NB4 (cell line): ENCODE measurements around the gene KAT8.

Source experiments
- MYC ChIP-seq: IDR thresholded peaks from 2 replicates; pipeline ENCODE4 v1.6.1; 2011; ENCODE audit warnings: low read depth, low read length
- POLR2A ChIP-seq: IDR thresholded peaks from 2 replicates; pipeline ENCODE4 v1.6.1; 2011; ENCODE audit warnings: mild to moderate bottlenecking; ENCODE audit not compliant: insufficient read length; ENCODE audit errors: extremely low read depth
- TF ChIP-seq, protein P1 (sequence below): IDR thresholded peaks from one replicate; pipeline ENCODE4 v1.5.1; 2012; ENCODE audit warnings: low read depth, low read length

DNA sequence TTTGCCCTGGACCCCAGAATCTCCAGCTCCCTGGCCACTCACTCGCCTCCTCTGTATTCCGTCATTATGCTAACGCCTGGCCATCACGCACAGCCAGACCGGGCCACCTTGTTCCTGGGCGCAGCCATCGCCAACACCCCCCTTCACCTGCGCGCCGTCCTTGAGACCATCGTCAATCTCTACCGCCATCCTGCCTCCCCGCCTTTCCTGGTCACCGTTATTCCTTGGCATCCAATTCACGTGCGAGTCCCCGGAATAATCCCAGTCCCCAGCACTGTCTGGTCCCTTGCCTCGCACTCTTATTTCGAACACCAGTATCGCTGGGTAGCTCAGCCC, 23.4 kb upstream of the KAT8 start:
- TF ChIP-seq, protein P1, sequence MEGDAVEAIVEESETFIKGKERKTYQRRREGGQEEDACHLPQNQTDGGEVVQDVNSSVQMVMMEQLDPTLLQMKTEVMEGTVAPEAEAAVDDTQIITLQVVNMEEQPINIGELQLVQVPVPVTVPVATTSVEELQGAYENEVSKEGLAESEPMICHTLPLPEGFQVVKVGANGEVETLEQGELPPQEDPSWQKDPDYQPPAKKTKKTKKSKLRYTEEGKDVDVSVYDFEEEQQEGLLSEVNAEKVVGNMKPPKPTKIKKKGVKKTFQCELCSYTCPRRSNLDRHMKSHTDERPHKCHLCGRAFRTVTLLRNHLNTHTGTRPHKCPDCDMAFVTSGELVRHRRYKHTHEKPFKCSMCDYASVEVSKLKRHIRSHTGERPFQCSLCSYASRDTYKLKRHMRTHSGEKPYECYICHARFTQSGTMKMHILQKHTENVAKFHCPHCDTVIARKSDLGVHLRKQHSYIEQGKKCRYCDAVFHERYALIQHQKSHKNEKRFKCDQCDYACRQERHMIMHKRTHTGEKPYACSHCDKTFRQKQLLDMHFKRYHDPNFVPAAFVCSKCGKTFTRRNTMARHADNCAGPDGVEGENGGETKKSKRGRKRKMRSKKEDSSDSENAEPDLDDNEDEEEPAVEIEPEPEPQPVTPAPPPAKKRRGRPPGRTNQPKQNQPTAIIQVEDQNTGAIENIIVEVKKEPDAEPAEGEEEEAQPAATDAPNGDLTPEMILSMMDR: no peak
- no peak for TF ChIP-seq POLR2A
- no peak for TF ChIP-seq MYC
